Heart right ventricle (tissue), 16 donors: ENCODE data around the gene ALK. TPM values are rescaled to one million over a fixed set of nuclear protein-coding genes. Genes with fewer than 3 reads are reported as not detected.

ENCODE experiments used
- ATAC-seq, 8 donors: fragments of 200-7000 bp; cut with Tn5 transposase; one replicate each; pipeline ENCODE4 v1.9.1; 2020; ENCODE audit warnings: mild to moderate bottlenecking in 8 of 8, moderate library complexity in 8 of 8, moderate number of reproducible peaks in 1 of 8
- DNase-seq, 2 donors: peaks; one replicate each; pipeline ENCODE4 v3.0.0-alpha.2; 2020
- H3K27ac ChIP-seq, 10 donors: fragments of 200-600 bp; sonication (generic) in 2 of 10; one replicate each; pipeline versions ENCODE4 v1.5.0 to v1.8.0; 2020 to 2022; ENCODE audit warnings: mild to moderate bottlenecking in 3 of 10
- H3K27me3 ChIP-seq, 7 donors: fragments of 200-600 bp; one replicate each; pipeline ENCODE4 v1.8.0; 2021 to 2022; ENCODE audit warnings: mild to moderate bottlenecking in 2 of 7
- H3K36me3 ChIP-seq, 9 donors: fragments of 200-600 bp; sonication (generic) in 1 of 9; one replicate each; pipeline versions ENCODE4 v1.5.0 to v1.8.0; 2020 to 2022; ENCODE audit warnings: mild to moderate bottlenecking in 2 of 9
- H3K4me1 ChIP-seq, 9 donors: fragments of 200-600 bp; sonication (generic) in 1 of 9; one replicate each; pipeline versions ENCODE4 v1.5.0 to v1.8.0; 2020 to 2022; ENCODE audit warnings: mild to moderate bottlenecking in 4 of 9
- H3K4me3 ChIP-seq, 10 donors: fragments of 200-600 bp; sonication (generic) in 2 of 10; one replicate each; pipeline versions ENCODE4 v1.5.0 to v1.8.0; 2020 to 2022; ENCODE audit warnings: mild to moderate bottlenecking in 7 of 10, moderate library complexity in 2 of 10
- H3K9me3 ChIP-seq, 11 donors: fragments of 200-600 bp in 10 of 11; sonication (generic) in 2 of 11; one replicate each; pipeline versions ENCODE4 v1.5.0 to v1.8.0; 2013 to 2022; ENCODE audit warnings: mild to moderate bottlenecking in 2 of 11, control low read depth in 1 of 11, moderate library complexity in 1 of 11
- CTCF ChIP-seq, 9 donors: fragments of 200-600 bp; sonication (generic) in 2 of 9; IDR thresholded peaks; one replicate each; pipeline versions ENCODE4 v1.5.0 to v1.8.0; 2021 to 2022; ENCODE audit warnings: antibody characterized with exemption in 9 of 9, mild to moderate bottlenecking in 5 of 9, moderate library complexity in 1 of 9
- WGBS, 2 donors: extraction: QIAGEN DNeasy Blood & Tissue Kit; methylation state at CpG; one replicate each; pipeline ENCODE4 v1.1.7; 2013; ENCODE audit warnings: inconsistent platforms in 1 of 2; 5-methylcytosine and 5-hydroxymethylcytosine counted together
- intact Hi-C, 10 donors: fragments of 100-400 bp; cut with DNase I; formaldehyde crosslinking; loops; one replicate each; pipeline versions ENCODE4 v1.11.1 to v1.14.2; 2022
- polyA plus RNA-seq, 2 donors: library from polyadenylated mRNA; stranded (reverse); fragments of 200-250 nt; gene quantifications; one replicate each; pipeline ENCODE4 v1.2.3, GENCODE V29; 2013
- total RNA-seq, 10 donors: library from RNA; stranded (reverse); fragmentation: NEBNext Ultra II Directional in 3 of 10; extraction: Animal tissue kit (Norgen Biotek cat#: 25700) in 3 of 10; gene quantifications; one replicate each; pipeline versions ENCODE4 v1.2.1 to v1.2.4, GENCODE V29; 2021 to 2023
- donor health status: Arrhythmogenic right ventricular cardiomyopathy.
- donor health status: ischemic (EF 13 %, LVEDD 7.1; RV severe dilation, severe dysfunction).
- donor health status: healthy with polysubstance abuse.
- donor health status: DM: no; HTN: yes; CAD: no.
- donor health status: DM: no; HTN: no; CAD: no.
- donor health status: ischemic (EF 25% LVEDD 6.9; RV normal size, moderate dysfunction).
- donor health status: ischemic (EF 25% LVEDD 5.7; RV mildly dilated, moderate dysfunction).
- donor health status: healthy.
- donor health status: DM: yes; HTN: yes; CAD: no.
- donor health status: Ischemic cardiomyopathy.
- donor health status: ischemic (EF 35%, LVEDD 5.7; RV mildly dilated, moderate dysfunction).
- donor health status: nonischemic (EF 11% LVEDD 7.7; RV severe dilation, severe dysfunction).
- donor health status: DM: yes; HTN: yes; CAD: no.
- donor health status: PGD.
- donor health status: ischemic (EF 29% LVEDD 5.4; RV normal size, mild dysfunction).
- donor health status: nonischemic (EF 23%, LVEDD 6.1; RV moderate dilation, normal function).

Gene ALK
- total and polyA plus RNA-seq, 12 donors = 0.01 to 0.24 (median 0.08) TPM; not detected in 7

- H3K4me3 ChIP-seq = no peak overlapping the region
- TF ChIP-seq CTCF (IDR thresholded peaks at IDR 0.05) = no peak
- no peak for ATAC-seq
- DNase-seq = no peak
- H3K27me3 ChIP-seq = peaks cover 0 to 5% (median 0%) of the 10 kb centered on the region in 7 donors
- no peaks in the 10 kb centered on the region for H3K36me3 ChIP-seq
- whole genome bisulfite sequencing, 2 donors = 41 to 59% methylated on average over 2 of the region's 2 CpGs
- H3K9me3 ChIP-seq = no peaks in the 10 kb centered on the region
- H3K4me1 ChIP-seq = no peaks in the 10 kb centered on the region
- H3K27ac ChIP-seq = no peak overlapping the region
- intact Hi-C loops = no loop called here
Observed at GRCh38 chr2:29725610-29726009, 195.8 kb downstream of the ALK start.

DNA sequence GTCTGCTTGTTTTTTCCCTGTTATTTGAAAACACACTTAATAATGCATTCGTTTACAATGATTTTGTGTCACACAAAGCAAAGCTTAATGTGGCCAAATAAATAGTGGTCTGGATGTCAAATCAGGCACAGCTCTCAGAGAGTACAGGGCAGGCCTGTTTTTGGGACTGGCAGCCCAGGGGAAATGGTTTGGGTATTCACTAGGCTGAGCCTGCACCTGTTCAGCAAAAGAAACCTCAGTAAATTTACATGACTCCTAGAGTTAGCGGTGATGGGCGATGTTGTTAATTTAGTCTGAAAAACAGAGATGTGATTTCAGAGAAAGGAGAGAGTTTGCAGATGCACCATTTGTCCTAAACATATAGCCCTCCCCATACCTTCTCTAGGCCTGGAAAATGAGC, 197.1 kb downstream of the ALK start:
- no peak overlapping the region for H3K4me3 ChIP-seq
- ATAC-seq (no peak), DNase-seq (no peak)
- no peaks in the 10 kb centered on the region for H3K9me3 ChIP-seq
- TF ChIP-seq CTCF (IDR thresholded peaks at IDR 0.05) = no peak
- no peak overlapping the region for H3K27ac ChIP-seq
- H3K27me3 ChIP-seq = peaks cover 0 to 4% (median 0%) of the 10 kb centered on the region in 7 donors
- no peaks in the 10 kb centered on the region for H3K36me3 ChIP-seq
- intact Hi-C loops = no loop called here
- WGBS, 2 donors = 89 to 94% methylated on average over 3 of the region's 3 CpGs
- no peaks in the 10 kb centered on the region for H3K4me1 ChIP-seq

DNA sequence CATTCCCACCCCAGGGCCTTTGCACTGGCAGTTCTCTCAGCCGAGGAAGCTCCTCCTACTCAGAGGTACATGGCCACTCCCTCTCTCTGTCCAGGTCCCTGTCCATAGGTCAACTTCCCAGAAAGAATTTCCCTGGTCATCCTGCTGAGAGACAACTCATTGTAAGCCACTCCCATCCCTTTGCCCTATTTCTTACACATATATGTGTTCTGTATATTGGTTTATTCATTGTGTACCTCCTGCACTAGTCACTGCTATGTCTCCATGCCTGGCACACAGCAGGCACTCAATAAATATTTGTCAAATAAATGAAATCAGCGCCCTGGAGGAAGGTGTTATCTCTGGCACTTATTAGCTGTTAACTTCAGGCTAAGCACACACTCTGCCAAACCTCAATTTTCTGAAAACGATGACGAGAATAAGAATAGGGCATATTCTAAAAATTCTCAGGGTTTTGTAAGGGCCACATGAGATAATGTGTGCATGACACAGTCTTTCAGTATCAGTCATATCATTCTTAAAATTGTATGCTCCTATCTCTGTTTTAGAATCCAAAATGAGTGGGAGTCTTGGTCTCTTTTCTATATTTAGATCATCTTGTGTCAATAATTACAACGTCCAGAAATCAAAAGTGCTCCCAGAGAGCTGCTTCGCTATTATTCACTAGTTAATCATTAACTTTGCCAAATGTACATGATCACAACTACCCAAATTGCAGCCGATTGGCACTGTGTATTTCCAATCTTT, 198.0 kb downstream of the ALK start:
- no peak for TF ChIP-seq CTCF (IDR thresholded peaks at IDR 0.05)
- 55 to 68% methylated on average over 7 of the region's 7 CpGs for WGBS, 2 donors

DNA sequence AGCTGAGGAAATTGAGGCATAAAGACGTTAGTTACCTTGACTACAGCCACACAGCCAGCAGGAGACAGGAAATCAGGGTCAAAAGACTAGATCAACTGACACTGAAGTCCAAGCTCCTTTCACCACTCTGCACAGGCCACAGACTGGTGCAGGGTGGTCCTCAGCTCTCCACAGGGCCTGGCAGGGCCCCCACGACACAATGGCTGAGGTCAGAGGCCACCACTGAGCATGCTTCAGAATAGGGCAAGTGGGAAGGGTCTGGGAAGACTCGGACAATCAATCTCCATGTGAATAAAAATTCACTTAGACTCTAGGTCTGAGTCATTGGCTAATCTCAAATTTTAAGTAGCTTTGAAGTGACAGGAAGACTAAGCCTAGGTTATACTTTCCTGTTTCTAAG, 201.7 kb downstream of the ALK start:
- ATAC-seq (no peak), DNase-seq (no peak)
- no peaks in the 10 kb centered on the region for H3K36me3 ChIP-seq
- TF ChIP-seq CTCF (IDR thresholded peaks at IDR 0.05) = no peak
- H3K4me3 ChIP-seq = no peak overlapping the region
- peaks cover 0 to 4% (median 0%) of the 10 kb centered on the region in 7 donors for H3K27me3 ChIP-seq
- 54 to 61% methylated on average over 3 of the region's 3 CpGs for WGBS, 2 donors
- no peaks in the 10 kb centered on the region for H3K9me3 ChIP-seq
- H3K4me1 ChIP-seq = no peaks in the 10 kb centered on the region
- H3K27ac ChIP-seq = no peak overlapping the region
- intact Hi-C loops = no loop called here

More for the DNA sequence above, 198.0 kb downstream of the ALK start:
- ATAC-seq = no peak
- intact Hi-C loops = no loop called here
- H3K9me3 ChIP-seq = no peaks in the 10 kb centered on the region
- no peak for DNase-seq
- H3K4me1 ChIP-seq = no peaks in the 10 kb centered on the region
- peaks cover 0 to 3% (median 0%) of the 10 kb centered on the region in 7 donors for H3K27me3 ChIP-seq
- H3K4me3 ChIP-seq = no peak overlapping the region
- H3K36me3 ChIP-seq = no peaks in the 10 kb centered on the region
- H3K27ac ChIP-seq = no peak overlapping the region
